GM23338 (cell line): ENCODE results near the gene ZNF385B. TPM values are rescaled to one million over a fixed set of nuclear protein-coding genes. Genes with fewer than 3 reads are reported as not detected.

Source experiments
- ATAC-seq: fragments of 200-7000 bp; cut with Tn5 transposase; 3 replicates; pipeline ENCODE4 v1.9.1; 2020
- DNase-seq: peaks from one replicate; pipeline ENCODE4 v3.0.0-alpha.2; 2015; ENCODE audit warnings: low spot score
- H2AFZ ChIP-seq: fragments of 200-600 bp; sonication (generic); 2 replicates; pipeline ENCODE4 v1.8.0; 2016; ENCODE audit warnings: antibody characterized with exemption, mild to moderate bottlenecking, moderate library complexity
- H3F3A ChIP-seq: fragments of 200-600 bp; sonication (generic); replicated peaks from 2 replicates; pipeline ENCODE4 v1.8.0; 2017; ENCODE audit warnings: antibody characterized with exemption, mixed run types, low read depth
- H3K27ac ChIP-seq: fragments of 200-600 bp; sonication (generic); 2 replicates; pipeline ENCODE4 v1.6.1; 2016; ENCODE audit warnings: low read depth
- H3K27me3 ChIP-seq: fragments of 200-600 bp; sonication (generic); 2 replicates; pipeline ENCODE4 v1.8.0; 2016; ENCODE audit warnings: mild to moderate bottlenecking, mixed run types, moderate library complexity; ENCODE audit not compliant: insufficient read depth
- H3K36me3 ChIP-seq: fragments of 200-600 bp; sonication (generic); 2 replicates; pipeline ENCODE4 v1.8.0; 2016; ENCODE audit warnings: mild to moderate bottlenecking; ENCODE audit not compliant: insufficient read depth
- H3K4me1 ChIP-seq: fragments of 200-600 bp; sonication (generic); 2 replicates; pipeline ENCODE4 v1.8.0; 2016; ENCODE audit warnings: mild to moderate bottlenecking, moderate library complexity; ENCODE audit not compliant: insufficient read depth
- H3K4me2 ChIP-seq: fragments of 200-600 bp; sonication (generic); 2 replicates; pipeline ENCODE4 v1.7.1; 2017; ENCODE audit warnings: mixed run types
- H3K4me3 ChIP-seq: fragments of 200-600 bp; sonication (generic); 2 replicates; pipeline ENCODE4 v1.6.1; 2016; ENCODE audit warnings: mixed run types
- H3K79me2 ChIP-seq: fragments of 200-600 bp; sonication (generic); replicated peaks from 2 replicates; pipeline ENCODE4 v1.8.0; 2017; ENCODE audit warnings: mild to moderate bottlenecking; ENCODE audit not compliant: insufficient read depth
- H3K9me2 ChIP-seq: fragments of 200-600 bp; sonication (generic); 2 replicates; pipeline ENCODE4 v1.8.0; 2017; ENCODE audit not compliant: insufficient read depth
- H4K20me1 ChIP-seq: fragments of 200-600 bp; sonication (generic); replicated peaks from 2 replicates; pipeline ENCODE4 v1.8.0; 2017; ENCODE audit warnings: mild to moderate bottlenecking; ENCODE audit not compliant: insufficient read depth
- H3K27ac Mint-ChIP-seq: 2 replicates; pipeline ENCODE4 v1.8.0; 2020; ENCODE audit warnings: inconsistent platforms, mild to moderate bottlenecking, moderate library complexity, mixed read lengths
- H3K27me3 Mint-ChIP-seq: 3 replicates; pipeline ENCODE4 v1.8.0; 2022; ENCODE audit warnings: low read depth, mild to moderate bottlenecking, moderate library complexity, mixed read lengths, inconsistent platforms; ENCODE audit not compliant: insufficient read depth, poor library complexity
- H3K36me3 Mint-ChIP-seq: 3 replicates; pipeline ENCODE4 v1.8.0; 2021; ENCODE audit warnings: low read depth, mild to moderate bottlenecking, inconsistent platforms, moderate library complexity, mixed read lengths
- H3K4me1 Mint-ChIP-seq: 3 replicates; pipeline ENCODE4 v1.8.0; 2020; ENCODE audit warnings: mild to moderate bottlenecking, inconsistent platforms, mixed read lengths
- H3K4me3 Mint-ChIP-seq: 3 replicates; pipeline ENCODE4 v1.8.0; 2021; ENCODE audit warnings: moderate library complexity, mild to moderate bottlenecking, inconsistent platforms, mixed read lengths
- H3K9me3 Mint-ChIP-seq: 3 replicates; pipeline ENCODE4 v1.8.0; 2020; ENCODE audit warnings: moderate library complexity, mild to moderate bottlenecking, inconsistent platforms, mixed read lengths
- CREB1 ChIP-seq: fragments of 250-450 bp; sonication (Bioruptor Pico); IDR thresholded peaks from 2 replicates; pipeline ENCODE4 v1.5.0; 2020; ENCODE audit warnings: low read depth, mild to moderate bottlenecking, moderate library complexity
- CTCF ChIP-seq, 2 experiments: fragments of 200-600 bp in 1 of 2; sonication (generic) in 1 of 2; conservative IDR thresholded peaks; 2 replicates each; pipeline versions ENCODE4 v1.5.1 to v1.6.1; 2016 to 2017; ENCODE audit warnings: antibody characterized with exemption in 2 of 2, low read depth in 2 of 2, mild to moderate bottlenecking in 2 of 2, moderate library complexity in 1 of 2
- EZH2 ChIP-seq: fragments of 200-600 bp; sonication (generic); IDR thresholded peaks from one replicate; pipeline ENCODE4 v1.8.0; 2017; ENCODE audit warnings: antibody characterized with exemption, mild to moderate bottlenecking, low read depth; ENCODE audit not compliant: unreplicated experiment
- EZH2phosphoT487 ChIP-seq: fragments of 200-600 bp; sonication (generic); IDR thresholded peaks from one replicate; pipeline ENCODE4 v1.8.1; 2018; ENCODE audit warnings: antibody characterized with exemption; ENCODE audit not compliant: unreplicated experiment
- JUNB ChIP-seq: IDR thresholded peaks from one replicate; pipeline ENCODE4 v1.6.1; 2016; ENCODE audit warnings: antibody characterized with exemption; ENCODE audit not compliant: unreplicated experiment
- NANOG ChIP-seq: IDR thresholded peaks from 2 replicates; pipeline ENCODE4 v1.6.1; 2016; ENCODE audit warnings: antibody characterized with exemption, borderline replicate concordance
- REST ChIP-seq: IDR thresholded peaks from one replicate; pipeline ENCODE4 v1.6.1; 2018; ENCODE audit warnings: antibody characterized with exemption; ENCODE audit not compliant: unreplicated experiment
- ZNF331 ChIP-seq: fragments of 250-450 bp; sonication (Bioruptor Pico); IDR thresholded peaks from 2 replicates; pipeline ENCODE4 v1.5.0; 2020; ENCODE audit warnings: low read depth, mild to moderate bottlenecking, moderate library complexity
- ZNF462 ChIP-seq: fragments of 250-450 bp; sonication (Bioruptor Pico); IDR thresholded peaks from 2 replicates; pipeline ENCODE4 v1.5.0; 2020; ENCODE audit warnings: mild to moderate bottlenecking, moderate library complexity
- polyA plus RNA-seq: library from polyadenylated mRNA; unstranded; fragments of >200 nt; fragmentation: Nextera tagmentation; extraction: Ambion mirVana; gene quantifications from 2 replicates; pipeline ENCODE4 v1.2.1, GENCODE V29; 2016
- total RNA-seq: library from RNA; depleted of rRNA; stranded (reverse); fragments of >200 nt; shearing (Covaris generic); gene quantifications from 2 replicates; pipeline ENCODE4 v1.2.3, GENCODE V29; 2014

The ZNF385B gene
- total and polyA plus RNA-seq, 2 experiments from 2014 or later: 1.5 to 4.6 TPM

GRCh38 chr2:179470089-179470488, 391.3 kb downstream of the ZNF385B start (continued):
- TF ChIP-seq ZNF331 (CRISPR knock-in tag): no peak
- TF ChIP-seq CREB1 (CRISPR knock-in tag): no peak
- TF ChIP-seq EZH2phosphoT487: no peak
- TF ChIP-seq NANOG: no peak

GRCh38 chr2:179467960-179468359, 393.5 kb downstream of the ZNF385B start:
- Histone ChIP-seq H4K20me1 (no peaks in the 10 kb centered on the region), H3K27me3 (no peaks in the 10 kb centered on the region), H3K4me2 (no peak overlapping the region), H3K36me3 (no peaks in the 10 kb centered on the region), H3K27ac (no peak overlapping the region), H3F3A (no peaks in the 10 kb centered on the region), H3K79me2 (no peaks in the 10 kb centered on the region), H3K9me2 (0 out of 2 replicates have a peak, but pooled peaks cover 7% of the 10 kb centered on the region), H3K4me1 (peaks cover 12% of the 10 kb centered on the region), H3K4me3 (no peak overlapping the region), H2AFZ (no peak overlapping the region)
- TF ChIP-seq ZNF462: no peak
- no peak for TF ChIP-seq CREB1 (CRISPR knock-in tag)
- TF ChIP-seq REST: no peak
- no peak for TF ChIP-seq EZH2
- TF ChIP-seq JUNB: no peak
- no peak for TF ChIP-seq CTCF (conservative IDR thresholded peaks at IDR 0.05; ENCODE audit: low read depth in 2 of 2)
- no peak for TF ChIP-seq NANOG
- no peak for TF ChIP-seq ZNF331 (CRISPR knock-in tag)
- ATAC-seq: no peak
- no peaks in the 10 kb centered on the region for H3K27me3 Mint-ChIP-seq
- no peak overlapping the region for H3K27ac Mint-ChIP-seq
- peaks cover 12% of the 10 kb centered on the region for H3K4me1 Mint-ChIP-seq
- peaks cover 3% of the 10 kb centered on the region; the same call in 2 of the 3 replicates for H3K9me3 Mint-ChIP-seq
- no peak overlapping the region for H3K4me3 Mint-ChIP-seq
- no peak for DNase-seq
- H3K36me3 Mint-ChIP-seq: peaks cover 2% of the 10 kb centered on the region; the same call in 2 of the 3 replicates
